CD4-positive, alpha-beta memory T cell (primary cell): ENCODE data around the gene FAAH. TPM values are rescaled to one million over a fixed set of nuclear protein-coding genes. Genes with fewer than 3 reads are reported as not detected.

Experiments
- CTCF ChIA-PET: fragments of 350-600 bp; sonication (Branson Sonifier 250); formaldehyde crosslinking; loops from one replicate; lab custom pipeline; 2021; ENCODE audit warnings: inconsistent platforms; ENCODE audit not compliant: partially characterized antibody; lab: Charles Lee
- POLR2A ChIA-PET: fragments of 350-600 bp; sonication (Branson Sonifier 250); formaldehyde crosslinking; loops from one replicate; lab custom pipeline; 2021; ENCODE audit not compliant: partially characterized antibody; lab: Charles Lee
- DNase-seq, 5 donors: peaks; one replicate each; pipeline versions ENCODE4 v3.0.0 to v3.0.0-alpha.2; 2020 to 2022; ENCODE audit warnings: mixed read lengths in 1 of 5
- H3K27ac ChIP-seq: one replicate; pipeline ENCODE4 v1.7.0; 2013; ENCODE audit warnings: low read depth, low read length
- H3K27me3 ChIP-seq: 2 replicates; pipeline ENCODE4 v1.7.0; 2013; ENCODE audit warnings: mild to moderate bottlenecking, low read length, moderate library complexity; ENCODE audit not compliant: insufficient read depth
- H3K36me3 ChIP-seq: 2 replicates; pipeline ENCODE4 v1.7.0; 2013; ENCODE audit warnings: mild to moderate bottlenecking, low read length, moderate library complexity; ENCODE audit not compliant: insufficient read depth
- H3K4me1 ChIP-seq: 2 replicates; pipeline ENCODE4 v1.7.0; 2013; ENCODE audit warnings: mild to moderate bottlenecking, low read length, moderate library complexity; ENCODE audit not compliant: insufficient read depth
- H3K4me3 ChIP-seq, 2 donors: one replicate each; pipeline ENCODE4 v1.7.0; 2013; ENCODE audit warnings: low read length in 2 of 2, mild to moderate bottlenecking in 1 of 2
- H3K9me3 ChIP-seq, 2 donors: one replicate each; pipeline ENCODE4 v1.7.0; 2013; ENCODE audit warnings: low read length in 2 of 2, control low read depth in 1 of 2; ENCODE audit not compliant: control insufficient read depth in 1 of 2
- H3K27ac Mint-ChIP-seq, 7 donors: one replicate each; pipeline ENCODE4 v1.8.0; 2020 to 2021; ENCODE audit warnings: mixed read lengths in 7 of 7, mild to moderate bottlenecking in 6 of 7, inconsistent platforms in 3 of 7, moderate library complexity in 3 of 7
- H3K27me3 Mint-ChIP-seq, 2 donors: one replicate each; pipeline ENCODE4 v1.8.0; 2020 to 2021; ENCODE audit warnings: mixed read lengths in 2 of 2
- H3K36me3 Mint-ChIP-seq, 2 donors: one replicate each; pipeline ENCODE4 v1.8.0; 2020 to 2021; ENCODE audit warnings: mixed read lengths in 2 of 2, inconsistent platforms in 1 of 2, mild to moderate bottlenecking in 1 of 2
- H3K4me1 Mint-ChIP-seq, 4 donors: one replicate each; pipeline ENCODE4 v1.8.0; 2020 to 2021; ENCODE audit warnings: mixed read lengths in 4 of 4, mild to moderate bottlenecking in 1 of 4
- H3K4me3 Mint-ChIP-seq, 8 donors: one replicate each; pipeline ENCODE4 v1.8.0; 2020 to 2021; ENCODE audit warnings: mixed read lengths in 8 of 8, mild to moderate bottlenecking in 7 of 8, moderate library complexity in 6 of 8, inconsistent platforms in 3 of 8
- H3K9me3 Mint-ChIP-seq, 8 donors: one replicate each; pipeline ENCODE4 v1.8.0; 2020 to 2021; ENCODE audit warnings: mixed read lengths in 8 of 8, mild to moderate bottlenecking in 5 of 8, inconsistent platforms in 3 of 8, moderate library complexity in 1 of 8
- intact Hi-C: fragments of 100-400 bp; cut with micrococcal nuclease; formaldehyde crosslinking; loops from one replicate; pipeline ENCODE4 v1.15.1; 2023
- polyA plus RNA-seq, 2 donors: library from polyadenylated mRNA; unstranded; fragments of 300-500 nt; fragmentation: Illumina TruSeq; gene quantifications; one replicate each; pipeline ENCODE4 v1.2.3, GENCODE V29; 2021
- total RNA-seq, 2 experiments: library from RNA; stranded (reverse); gene quantifications; one replicate each; pipeline ENCODE4 v1.2.3, GENCODE V29; 2021

Gene FAAH
- total and polyA plus RNA-seq, 4 experiments from 2014 or later, result 2.0 to 10.7 (median 5.9) TPM

DNA sequence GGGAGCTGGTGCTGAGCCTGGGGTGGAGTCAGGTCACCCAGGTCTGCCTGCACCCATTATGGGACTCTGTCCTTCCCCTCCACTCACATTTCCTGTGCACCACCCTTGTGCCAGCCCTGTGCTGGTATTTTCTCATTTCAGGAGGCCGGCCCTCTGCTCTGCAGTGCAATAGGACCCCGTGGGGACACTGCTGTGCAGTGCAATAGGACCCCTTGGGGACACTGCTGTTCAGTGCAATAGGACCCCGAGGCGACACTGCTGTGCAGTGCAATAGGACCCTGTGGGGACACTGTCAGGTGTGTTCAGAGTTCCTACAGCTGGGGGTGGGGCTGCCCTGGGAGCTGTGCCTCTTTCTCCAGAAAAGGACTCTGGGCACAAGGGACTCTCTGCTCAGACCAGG lies 59.3 kb downstream of the FAAH start:
- H3K27me3 ChIP-seq, result peaks cover 2% of the 10 kb centered on the region
- H3K27ac ChIP-seq, result no peak overlapping the region
- H3K36me3 ChIP-seq, result no peaks in the 10 kb centered on the region
- H3K9me3 ChIP-seq, result no peaks in the 10 kb centered on the region
- peaks cover 4% of the 10 kb centered on the region for H3K4me1 ChIP-seq
- Mint-ChIP-seq H3K4me3 (no peak overlapping the region), H3K4me1 (peaks cover 3 to 11% (median 8%) of the 10 kb centered on the region in 4 donors), H3K27me3 (peaks cover 27 to 45% of the 10 kb centered on the region in 2 donors), H3K36me3 (no peaks in the 10 kb centered on the region), H3K9me3 (no peaks in the 10 kb centered on the region), H3K27ac (no peak overlapping the region)
- no peak for DNase-seq
- CTCF ChIA-PET, result interaction anchor here (1.1 to 1.6 kb wide), 3 partner anchors 11 to 75 kb away, joined by 4 to 6 read pairs (median 5); no protein-coding TSS in a partner anchor
- POLR2A ChIA-PET, result no interaction called here
- intact Hi-C loops, result no loop called here
- no peak overlapping the region for H3K4me3 ChIP-seq

DNA sequence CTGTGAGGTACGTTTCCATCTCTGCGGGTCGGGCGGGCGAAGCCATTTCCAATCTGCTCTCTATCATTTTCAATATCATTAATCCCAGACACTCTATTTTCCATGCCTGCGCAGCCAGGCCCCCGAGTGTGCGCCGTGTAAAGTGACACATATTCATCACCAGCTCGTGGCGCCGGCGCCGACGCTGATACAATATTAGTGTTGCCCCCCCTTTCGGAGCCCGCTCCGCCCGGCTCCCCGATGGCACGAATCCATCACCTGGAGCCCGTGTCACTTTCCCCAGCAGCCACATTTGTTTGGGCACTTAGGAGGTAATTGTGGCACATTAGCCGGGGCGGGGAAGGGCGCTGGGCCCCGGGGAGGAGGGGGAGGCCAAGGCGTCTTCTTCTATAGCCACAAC lies 61.8 kb downstream of the FAAH start:
- DNase-seq, result no peak
- no peaks in the 10 kb centered on the region for H3K36me3 ChIP-seq
- intact Hi-C loops, result no loop called here
- ChIA-PET CTCF (interaction anchor here (0.8 kb wide), 1 partner anchor 10 kb away, joined by 3 read pairs; no protein-coding TSS in a partner anchor), POLR2A (no interaction called here)
- peaks cover 24 to 43% of the 10 kb centered on the region in 2 donors for H3K27me3 Mint-ChIP-seq
- H3K4me1 ChIP-seq, result no peaks in the 10 kb centered on the region
- H3K4me1 Mint-ChIP-seq, result no peaks in the 10 kb centered on the region
- no peak overlapping the region for H3K27ac ChIP-seq
- no peak overlapping the region for H3K27ac Mint-ChIP-seq
- H3K36me3 Mint-ChIP-seq, result no peaks in the 10 kb centered on the region
- H3K27me3 ChIP-seq, result no peaks in the 10 kb centered on the region
- H3K4me3 Mint-ChIP-seq, result no peak overlapping the region
- no peaks in the 10 kb centered on the region for H3K9me3 Mint-ChIP-seq
- no peaks in the 10 kb centered on the region for H3K9me3 ChIP-seq
- no peak overlapping the region for H3K4me3 ChIP-seq

DNA sequence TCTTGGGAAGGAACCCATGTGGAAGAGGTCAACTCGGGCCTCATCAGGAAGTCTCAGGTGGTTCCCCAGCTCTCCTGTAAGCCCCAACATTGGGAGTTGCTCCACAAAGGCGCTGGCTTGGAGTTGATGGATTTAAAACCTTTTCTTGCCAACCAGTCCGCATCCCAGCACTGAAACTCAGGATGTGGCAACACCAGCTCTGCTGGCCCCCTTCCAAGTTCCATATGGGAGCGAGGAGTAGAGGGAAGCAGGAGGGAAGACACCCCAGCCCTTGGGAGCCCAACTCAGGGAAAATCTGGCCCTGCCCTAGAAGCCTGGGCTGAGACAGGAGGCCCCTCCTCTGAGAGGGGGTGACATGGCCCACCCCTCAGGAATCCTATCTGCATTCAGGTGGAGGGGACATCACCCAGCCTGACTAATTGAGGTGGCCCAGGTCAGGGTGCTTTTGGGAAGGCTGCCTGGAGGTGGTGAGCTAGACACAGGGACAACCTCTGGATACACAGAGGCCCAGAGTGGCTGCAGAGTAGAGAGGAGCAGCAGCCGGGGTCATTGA lies 62.4 kb downstream of the FAAH start:
- ChIA-PET CTCF (no interaction called here), POLR2A (no interaction called here)
- intact Hi-C loops, result no loop called here
- Histone ChIP-seq H3K36me3 (no peaks in the 10 kb centered on the region), H3K27me3 (no peaks in the 10 kb centered on the region), H3K27ac (no peak overlapping the region), H3K4me3 (no peak overlapping the region), H3K9me3 (no peaks in the 10 kb centered on the region), H3K4me1 (no peaks in the 10 kb centered on the region)
- H3K4me3 Mint-ChIP-seq, result no peak overlapping the region
- no peak overlapping the region for H3K27ac Mint-ChIP-seq
- no peaks in the 10 kb centered on the region for H3K9me3 Mint-ChIP-seq
- H3K27me3 Mint-ChIP-seq, result peaks cover 19 to 37% of the 10 kb centered on the region in 2 donors
- H3K36me3 Mint-ChIP-seq, result no peaks in the 10 kb centered on the region
- DNase-seq, result no peak
- no peaks in the 10 kb centered on the region for H3K4me1 Mint-ChIP-seq

DNA sequence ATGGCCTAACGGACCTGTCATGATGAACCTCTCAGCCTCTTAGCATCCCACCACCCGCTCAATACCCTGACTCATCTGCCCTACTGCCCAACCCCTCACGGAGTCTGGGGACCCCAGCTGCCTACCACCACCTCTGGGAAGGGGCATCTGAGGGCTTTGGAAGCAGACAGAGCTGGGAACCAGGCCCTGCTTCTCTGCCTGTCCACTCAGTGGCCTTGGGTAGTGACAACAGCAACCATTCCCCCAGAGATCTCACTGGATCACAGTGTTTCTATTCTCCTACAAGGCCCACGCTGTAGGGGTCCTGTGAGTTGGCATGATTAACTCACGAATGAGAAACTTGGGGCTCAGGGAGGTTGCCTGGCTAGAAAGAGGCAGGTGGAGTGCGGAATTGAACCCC lies 63.1 kb downstream of the FAAH start:
- Mint-ChIP-seq H3K9me3 (no peaks in the 10 kb centered on the region), H3K4me1 (peaks cover 0 to 2% (median 0%) of the 10 kb centered on the region in 4 donors), H3K27me3 (peaks cover 19 to 35% of the 10 kb centered on the region in 2 donors), H3K36me3 (no peaks in the 10 kb centered on the region), H3K4me3 (no peak overlapping the region), H3K27ac (no peak overlapping the region)
- H3K27ac ChIP-seq, result no peak overlapping the region
- H3K4me1 ChIP-seq, result no peaks in the 10 kb centered on the region
- H3K4me3 ChIP-seq, result no peak overlapping the region
- DNase-seq, result no peak
- no peaks in the 10 kb centered on the region for H3K36me3 ChIP-seq
- intact Hi-C loops, result no loop called here
- ChIA-PET CTCF (no interaction called here), POLR2A (no interaction called here)
- no peaks in the 10 kb centered on the region for H3K9me3 ChIP-seq
- H3K27me3 ChIP-seq, result no peaks in the 10 kb centered on the region

DNA sequence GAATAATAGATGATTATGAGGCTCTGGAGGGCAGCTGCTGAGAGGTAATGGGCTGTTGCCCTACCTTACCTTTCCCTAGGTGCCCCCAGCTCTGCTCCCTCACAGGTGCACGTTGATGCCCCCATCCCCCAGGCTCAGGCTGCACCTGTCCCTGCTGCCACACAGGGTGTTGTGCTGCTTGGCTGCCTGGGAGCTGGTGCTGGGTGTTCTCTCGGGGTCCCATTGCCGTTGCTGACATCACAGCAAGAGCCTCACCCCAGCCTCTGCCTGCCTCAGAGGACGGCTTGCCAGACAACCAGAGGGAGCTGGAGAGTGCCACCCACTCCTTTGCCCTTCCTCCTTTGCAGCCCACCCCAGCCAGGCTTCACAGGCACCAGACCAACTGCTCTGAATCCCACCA lies 64.1 kb downstream of the FAAH start:
- CTCF ChIA-PET, result interaction anchor here (1.4 kb wide), 1 partner anchor 11 kb away, joined by 4 read pairs; no protein-coding TSS in a partner anchor
- no peaks in the 10 kb centered on the region for H3K27me3 ChIP-seq
- H3K36me3 Mint-ChIP-seq, result no peaks in the 10 kb centered on the region
- no peak overlapping the region for H3K4me3 ChIP-seq
- H3K4me1 Mint-ChIP-seq, result peaks cover 0 to 2% (median 0%) of the 10 kb centered on the region in 4 donors
- peaks cover 20 to 31% of the 10 kb centered on the region in 2 donors for H3K27me3 Mint-ChIP-seq
- no peaks in the 10 kb centered on the region for H3K9me3 Mint-ChIP-seq
- H3K4me1 ChIP-seq, result no peaks in the 10 kb centered on the region
- DNase-seq, result no peak
- H3K27ac Mint-ChIP-seq, result no peak overlapping the region
- intact Hi-C loops, result no loop called here
- no peak overlapping the region for H3K4me3 Mint-ChIP-seq
- no peaks in the 10 kb centered on the region for H3K36me3 ChIP-seq
- H3K9me3 ChIP-seq, result no peaks in the 10 kb centered on the region
- no peak overlapping the region for H3K27ac ChIP-seq
- POLR2A ChIA-PET, result no interaction called here

DNA sequence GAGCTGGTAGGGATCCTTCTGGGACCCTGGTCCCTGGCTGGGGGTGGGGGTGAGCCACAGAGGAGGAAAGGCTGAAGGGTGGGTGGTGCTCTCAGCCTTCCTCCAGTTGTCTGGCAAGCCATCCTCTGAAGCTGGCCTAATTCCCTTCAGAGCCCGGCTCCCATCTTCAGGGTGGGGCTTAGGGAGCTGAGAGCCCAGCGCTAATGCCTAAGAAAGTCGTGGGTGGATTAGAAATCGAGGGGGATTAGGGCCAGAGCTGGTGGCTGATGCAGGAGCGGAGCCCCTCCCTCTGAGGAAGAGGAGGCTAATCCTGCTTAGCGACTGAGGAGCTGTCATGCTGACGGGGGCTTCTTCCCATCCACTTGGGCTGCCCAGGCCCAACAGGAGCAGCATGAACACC lies 64.7 kb downstream of the FAAH start:
- H3K36me3 Mint-ChIP-seq, result no peaks in the 10 kb centered on the region
- H3K27me3 ChIP-seq, result no peaks in the 10 kb centered on the region
- H3K27ac ChIP-seq, result no peak overlapping the region
- H3K27me3 Mint-ChIP-seq, result peaks cover 21 to 32% of the 10 kb centered on the region in 2 donors
- no peaks in the 10 kb centered on the region for H3K9me3 ChIP-seq
- no peaks in the 10 kb centered on the region for H3K9me3 Mint-ChIP-seq
- intact Hi-C loops, result no loop called here
- ChIA-PET CTCF (interaction anchor here (1.4 kb wide), 1 partner anchor 12 kb away, joined by 4 read pairs; no protein-coding TSS in a partner anchor), POLR2A (no interaction called here)
- no peak overlapping the region for H3K27ac Mint-ChIP-seq
- peaks cover 0 to 2% (median 0%) of the 10 kb centered on the region in 4 donors for H3K4me1 Mint-ChIP-seq
- H3K36me3 ChIP-seq, result no peaks in the 10 kb centered on the region
- H3K4me1 ChIP-seq, result no peaks in the 10 kb centered on the region
- no peak for DNase-seq
- H3K4me3 Mint-ChIP-seq, result no peak overlapping the region
- no peak overlapping the region for H3K4me3 ChIP-seq

DNA sequence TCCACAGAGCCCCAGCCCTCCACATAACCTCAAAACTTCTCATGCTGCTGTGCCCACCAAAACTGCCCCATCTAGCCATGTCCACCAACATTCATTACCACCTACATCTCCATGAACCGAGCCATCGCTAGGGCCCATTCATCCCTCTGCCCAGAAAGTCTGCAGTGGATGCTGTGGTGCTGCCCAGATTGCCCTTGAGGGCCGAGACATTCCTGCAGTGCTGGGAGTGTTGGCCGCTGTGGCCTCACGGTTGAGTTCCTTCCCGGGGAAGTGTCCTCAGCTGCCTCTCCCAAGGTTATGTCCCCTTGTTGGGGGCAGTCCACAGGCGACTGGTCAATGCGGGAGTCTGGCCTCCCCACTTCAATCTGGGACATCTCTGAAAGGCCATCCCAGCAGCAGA lies 65.2 kb downstream of the FAAH start:
- Histone ChIP-seq H3K27me3 (no peaks in the 10 kb centered on the region), H3K36me3 (no peaks in the 10 kb centered on the region), H3K4me1 (no peaks in the 10 kb centered on the region), H3K9me3 (no peaks in the 10 kb centered on the region), H3K4me3 (no peak overlapping the region), H3K27ac (no peak overlapping the region)
- POLR2A ChIA-PET, result no interaction called here
- H3K27me3 Mint-ChIP-seq, result peaks cover 25 to 36% of the 10 kb centered on the region in 2 donors
- no peak for DNase-seq
- peaks cover 0 to 2% (median 0%) of the 10 kb centered on the region in 4 donors for H3K4me1 Mint-ChIP-seq
- CTCF ChIA-PET, result no interaction called here
- intact Hi-C loops, result no loop called here
- H3K4me3 Mint-ChIP-seq, result no peak overlapping the region
- H3K36me3 Mint-ChIP-seq, result no peaks in the 10 kb centered on the region
- H3K27ac Mint-ChIP-seq, result no peak overlapping the region
- H3K9me3 Mint-ChIP-seq, result no peaks in the 10 kb centered on the region
